ENCODE results near the gene HDDC3. TPM values are rescaled to one million over a fixed set of nuclear protein-coding genes. Genes with fewer than 3 reads are reported as not detected.
A peak's percentile ranks its signal among the peaks of the same experiment; 100 is the strongest.
"Not testable (repeated sequence)": the region's sequence is repeated elsewhere in the genome, so short reads cannot be mapped to it uniquely, and the experiment has no call there.

HDDC3 gene
- total RNA-seq, 2 donors from 2014 or later = 15.9 to 19.0 TPM

DNA sequence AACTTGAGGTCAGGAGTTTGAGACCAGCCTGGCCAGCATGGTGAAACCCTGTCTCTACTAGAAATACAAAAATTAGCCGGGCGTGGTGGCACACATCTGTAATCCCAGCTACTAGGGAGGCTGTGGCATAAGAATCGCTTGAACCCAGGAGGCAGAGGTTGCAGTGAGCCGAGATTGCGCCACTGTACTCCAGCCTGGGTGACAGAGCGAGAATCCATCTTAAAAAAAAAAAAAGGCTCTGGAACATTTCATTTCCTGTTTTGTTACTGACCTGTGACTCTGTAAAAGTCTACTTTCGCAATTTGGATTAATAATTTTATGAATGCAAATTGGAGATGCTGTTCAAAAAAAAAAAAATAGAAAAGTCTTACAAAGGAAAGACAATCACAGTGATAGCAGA, 4.2 kb downstream of the HDDC3 start:
- ATAC-seq (replicated peaks); H3K27me3 Mint-ChIP-seq; H3K9me3 Mint-ChIP-seq: not testable (repeated sequence)
- H3K27ac Mint-ChIP-seq = peak overlapping the region; percentile 22
- peaks cover 26% of the 10 kb centered on the region for H3K4me1 Mint-ChIP-seq
- H3K36me3 Mint-ChIP-seq (ENCODE audit: low read depth) = peaks cover 21% of the 10 kb centered on the region
- peak overlapping the region; percentile 83 for H3K4me3 Mint-ChIP-seq

DNA sequence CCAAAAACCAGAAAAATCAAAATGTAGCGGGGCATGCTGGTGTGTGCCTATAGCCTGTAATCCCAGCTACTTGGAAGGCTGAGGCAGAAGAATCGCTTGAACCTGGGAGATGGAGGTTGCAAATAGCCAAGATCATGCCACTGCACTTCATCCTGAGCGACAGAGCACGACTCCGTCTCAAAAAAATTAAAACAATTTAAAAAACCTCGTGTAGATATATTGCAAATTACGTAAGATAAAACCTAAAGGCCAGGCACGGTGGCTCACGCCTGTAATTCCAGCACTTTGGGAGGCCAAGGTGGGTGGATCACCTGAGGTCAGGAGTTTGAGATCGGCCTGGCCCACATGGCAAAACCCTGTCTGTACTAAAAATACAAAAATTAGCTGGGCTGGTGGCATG, 5.6 kb downstream of the HDDC3 start:
- not testable (repeated sequence) for H3K27ac Mint-ChIP-seq; H3K4me3 Mint-ChIP-seq; H3K27me3 Mint-ChIP-seq; ATAC-seq (replicated peaks); H3K9me3 Mint-ChIP-seq
- Mint-ChIP-seq H3K4me1 (peaks cover 25% of the 10 kb centered on the region), H3K36me3 (ENCODE audit: low read depth) (peaks cover 30% of the 10 kb centered on the region)

DNA sequence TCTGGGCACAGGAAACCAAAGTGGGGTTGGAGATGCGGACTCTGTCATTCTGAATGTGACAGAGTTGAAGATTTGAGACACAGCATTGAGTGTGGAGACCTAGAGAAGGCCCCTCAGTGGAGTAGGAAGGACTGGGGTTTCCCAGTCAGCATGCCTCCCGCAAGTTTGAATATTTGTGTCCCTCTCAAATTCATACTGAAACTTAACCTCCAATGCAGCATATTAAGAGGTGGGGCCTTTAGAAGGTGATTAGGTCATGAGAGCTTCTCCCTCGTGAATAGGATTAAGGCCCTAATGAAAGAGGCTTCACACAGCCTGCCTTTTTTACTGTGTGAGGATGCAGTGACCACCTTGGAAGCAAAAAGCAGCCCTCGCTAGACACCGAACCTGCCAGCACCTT, 8.0 kb downstream of the HDDC3 start:
- ATAC-seq (replicated peaks) = peak; percentile 76
- Mint-ChIP-seq H3K4me1 (peaks cover 22% of the 10 kb centered on the region), H3K4me3 (peak overlapping the region; percentile 63), H3K9me3 (no peaks in the 10 kb centered on the region), H3K27ac (peak overlapping the region; percentile 84), H3K36me3 (ENCODE audit: low read depth) (peaks cover 35% of the 10 kb centered on the region), H3K27me3 (no peaks in the 10 kb centered on the region)

DNA sequence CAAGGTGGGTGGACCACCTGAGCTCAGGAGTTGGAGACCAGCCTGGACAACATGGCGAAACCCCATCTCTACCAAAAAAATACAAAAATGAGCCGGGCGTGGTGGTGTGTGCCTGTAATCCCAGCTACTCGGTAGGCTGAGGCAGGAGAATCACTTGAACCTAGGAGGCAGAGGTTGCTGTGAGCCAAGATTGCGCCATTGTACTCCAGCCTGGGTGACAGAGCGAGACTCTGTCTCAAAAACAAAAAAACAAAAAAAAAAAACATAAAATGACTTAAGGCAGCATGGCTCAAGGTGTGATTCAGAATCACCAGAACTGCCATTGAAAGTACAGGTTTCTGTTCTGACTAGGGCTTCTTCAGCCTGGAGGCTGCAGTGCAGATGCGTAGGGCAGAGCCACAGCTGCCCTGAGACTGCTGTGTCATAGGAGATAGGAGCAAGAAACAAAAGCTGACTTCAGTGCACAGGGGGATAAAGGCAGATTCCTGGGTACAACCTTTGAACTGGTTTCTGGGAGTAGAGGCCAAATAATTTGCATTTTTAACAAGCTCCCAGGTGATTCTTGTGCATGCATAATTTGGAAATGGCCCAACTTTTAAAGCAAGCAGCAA, 9.5 kb downstream of the HDDC3 start:
- H3K36me3 Mint-ChIP-seq (ENCODE audit: low read depth) = peaks cover 51% of the 10 kb centered on the region
- peaks cover 22% of the 10 kb centered on the region for H3K4me1 Mint-ChIP-seq
- peak overlapping the region; percentile 63 for H3K4me3 Mint-ChIP-seq
- H3K9me3 Mint-ChIP-seq, H3K27me3 Mint-ChIP-seq: not testable (repeated sequence)
- H3K27ac Mint-ChIP-seq = peak overlapping the region; percentile 84
- peak; percentile 95 for ATAC-seq (replicated peaks)

DNA sequence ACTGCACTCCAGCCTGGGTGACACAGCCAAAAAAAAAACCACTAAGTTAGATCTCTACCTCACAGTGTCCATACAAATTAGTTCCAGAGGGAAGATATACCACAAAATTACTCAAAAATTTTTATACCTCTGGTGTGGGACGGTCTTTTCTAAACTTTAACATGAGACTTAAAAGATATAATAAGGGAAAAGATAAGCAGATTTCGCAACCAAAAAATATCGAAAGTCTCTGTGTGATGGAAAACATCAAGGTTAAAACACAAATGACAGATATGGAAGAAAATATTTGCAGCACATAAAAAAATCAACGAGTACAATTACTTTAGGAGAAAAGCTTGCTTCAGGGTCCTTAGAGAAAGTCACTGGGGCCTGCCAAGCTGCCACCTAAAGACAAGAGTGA, 10.5 kb downstream of the HDDC3 start:
- Mint-ChIP-seq H3K27ac (peak overlapping the region; percentile 84), H3K4me3 (no peak overlapping the region), H3K36me3 (ENCODE audit: low read depth) (peaks cover 60% of the 10 kb centered on the region), H3K4me1 (peaks cover 22% of the 10 kb centered on the region), H3K27me3 (no peaks in the 10 kb centered on the region), H3K9me3 (no peaks in the 10 kb centered on the region)
- no peak for ATAC-seq (replicated peaks)

DNA sequence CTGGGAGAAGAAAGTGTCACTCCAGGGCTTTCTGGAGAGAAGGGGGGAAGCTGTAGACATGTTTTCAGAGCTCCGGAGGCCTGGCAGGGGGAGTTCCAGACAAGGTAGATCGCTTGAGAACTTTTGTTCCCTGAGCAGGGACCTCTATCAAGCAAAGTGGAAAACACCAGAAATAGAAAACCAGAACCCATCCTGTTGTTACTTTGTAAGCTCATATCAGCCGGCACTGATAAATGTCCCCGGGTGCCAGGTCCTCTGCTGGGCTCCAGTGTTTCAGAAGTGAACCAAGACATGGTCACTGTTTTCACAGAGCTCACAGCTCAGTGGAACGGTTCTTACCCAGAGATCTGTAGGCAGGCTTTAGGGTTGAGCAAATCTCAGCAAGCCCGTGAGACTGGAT, 13.5 kb downstream of the HDDC3 start:
- peaks cover 90% of the 10 kb centered on the region for H3K36me3 Mint-ChIP-seq (ENCODE audit: low read depth)
- no peak overlapping the region for H3K4me3 Mint-ChIP-seq
- H3K4me1 Mint-ChIP-seq = peaks cover 10% of the 10 kb centered on the region
- no peaks in the 10 kb centered on the region for H3K9me3 Mint-ChIP-seq
- ATAC-seq (replicated peaks) = no peak
- H3K27me3 Mint-ChIP-seq = no peaks in the 10 kb centered on the region
- H3K27ac Mint-ChIP-seq = peak overlapping the region; percentile 50

DNA sequence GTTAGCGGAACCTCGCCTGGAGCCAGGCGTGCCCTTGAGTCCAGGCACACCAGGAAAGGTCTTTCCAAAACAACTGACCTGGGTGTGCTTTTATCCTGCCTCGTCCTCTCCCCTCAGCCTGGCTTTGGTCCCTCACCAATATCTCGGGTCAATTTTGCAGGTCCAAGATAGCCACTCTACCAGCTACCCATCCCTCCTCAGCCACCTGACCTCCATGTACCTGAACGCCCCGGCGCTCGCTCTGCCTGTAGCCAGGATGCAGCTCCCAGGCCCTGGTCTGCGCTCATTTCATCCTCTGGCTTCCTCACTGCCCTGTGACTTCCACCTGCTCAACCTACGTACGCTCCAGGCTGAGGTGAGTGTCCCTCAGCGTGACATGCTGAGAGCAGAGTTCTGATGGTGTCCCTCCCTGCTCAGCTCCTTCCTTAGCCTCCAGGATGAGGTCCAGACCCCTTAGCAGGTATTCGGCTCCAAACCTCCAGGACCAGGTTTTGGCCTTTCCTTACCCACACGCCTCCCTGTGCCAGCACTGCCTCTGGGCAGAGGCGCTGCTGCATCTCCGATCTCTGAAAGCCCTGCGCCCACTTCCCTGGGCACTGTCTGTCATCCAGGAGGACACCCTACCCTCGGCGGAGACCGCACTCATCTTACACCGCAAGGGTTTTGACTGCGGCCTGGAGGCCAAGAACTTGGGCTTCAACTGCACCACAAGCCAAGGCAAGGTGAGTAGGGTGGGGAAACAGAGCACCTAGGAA, 14.1 kb downstream of the HDDC3 start:
- H3K27me3 Mint-ChIP-seq = no peaks in the 10 kb centered on the region
- H3K36me3 Mint-ChIP-seq (ENCODE audit: low read depth) = peaks cover 97% of the 10 kb centered on the region
- no peaks in the 10 kb centered on the region for H3K9me3 Mint-ChIP-seq

DNA sequence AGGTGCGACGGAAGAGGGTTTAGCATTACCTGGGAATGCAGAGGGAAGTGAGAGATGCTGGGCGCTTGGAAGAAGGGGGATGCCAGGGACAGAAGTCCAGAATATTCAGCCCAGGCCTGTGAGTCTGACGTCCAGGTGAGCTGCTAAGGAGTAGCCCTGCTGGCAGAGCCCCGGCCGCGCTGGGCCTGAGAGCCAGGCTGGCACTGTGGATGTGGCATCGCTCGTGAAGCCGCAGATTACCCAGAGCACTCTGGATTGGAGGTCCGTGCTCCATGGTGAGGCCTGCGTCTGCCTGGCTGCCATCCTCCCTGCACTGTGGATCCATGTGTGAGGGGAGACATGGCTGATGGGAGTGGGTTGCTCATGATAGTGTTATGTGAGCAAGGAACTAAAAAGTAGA, 14.8 kb downstream of the HDDC3 start:
- H3K9me3 Mint-ChIP-seq = no peaks in the 10 kb centered on the region
- H3K4me1 Mint-ChIP-seq = peaks cover 4% of the 10 kb centered on the region
- no peak overlapping the region for H3K4me3 Mint-ChIP-seq
- ATAC-seq (replicated peaks) = no peak
- peaks cover 96% of the 10 kb centered on the region for H3K36me3 Mint-ChIP-seq (ENCODE audit: low read depth)
- H3K27me3 Mint-ChIP-seq = no peaks in the 10 kb centered on the region
- H3K27ac Mint-ChIP-seq = no peak overlapping the region

More for the DNA sequence above, 14.1 kb downstream of the HDDC3 start:
- no peak for ATAC-seq (replicated peaks)
- H3K4me3 Mint-ChIP-seq = no peak overlapping the region
- H3K27ac Mint-ChIP-seq = peak overlapping the region; percentile 50
- H3K4me1 Mint-ChIP-seq = peaks cover 9% of the 10 kb centered on the region

DNA sequence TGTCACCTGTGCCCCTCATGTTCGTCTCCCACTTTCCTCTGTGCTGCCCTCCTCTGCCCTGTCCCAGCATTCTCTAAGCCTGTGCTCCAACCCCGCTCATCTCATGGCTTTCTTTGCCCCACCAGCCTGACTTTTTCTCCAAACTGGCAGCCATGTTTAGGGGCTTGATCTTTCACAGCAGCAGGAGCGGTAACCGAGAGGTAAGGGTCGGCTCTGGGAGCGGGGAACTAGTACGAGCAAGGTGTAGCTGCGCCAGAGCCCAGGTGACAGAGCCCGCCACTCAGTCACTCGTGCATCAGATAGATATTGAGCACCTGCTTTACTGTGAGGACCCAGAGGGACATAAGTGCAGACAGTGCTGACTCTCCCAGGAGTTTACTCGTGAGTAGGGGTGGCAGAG, 15.9 kb downstream of the HDDC3 start:
- Mint-ChIP-seq H3K36me3 (ENCODE audit: low read depth) (peaks cover 98% of the 10 kb centered on the region), H3K27ac (no peak overlapping the region), H3K27me3 (no peaks in the 10 kb centered on the region), H3K9me3 (no peaks in the 10 kb centered on the region), H3K4me1 (peaks cover 4% of the 10 kb centered on the region), H3K4me3 (no peak overlapping the region)
- ATAC-seq (replicated peaks) = no peak

DNA sequence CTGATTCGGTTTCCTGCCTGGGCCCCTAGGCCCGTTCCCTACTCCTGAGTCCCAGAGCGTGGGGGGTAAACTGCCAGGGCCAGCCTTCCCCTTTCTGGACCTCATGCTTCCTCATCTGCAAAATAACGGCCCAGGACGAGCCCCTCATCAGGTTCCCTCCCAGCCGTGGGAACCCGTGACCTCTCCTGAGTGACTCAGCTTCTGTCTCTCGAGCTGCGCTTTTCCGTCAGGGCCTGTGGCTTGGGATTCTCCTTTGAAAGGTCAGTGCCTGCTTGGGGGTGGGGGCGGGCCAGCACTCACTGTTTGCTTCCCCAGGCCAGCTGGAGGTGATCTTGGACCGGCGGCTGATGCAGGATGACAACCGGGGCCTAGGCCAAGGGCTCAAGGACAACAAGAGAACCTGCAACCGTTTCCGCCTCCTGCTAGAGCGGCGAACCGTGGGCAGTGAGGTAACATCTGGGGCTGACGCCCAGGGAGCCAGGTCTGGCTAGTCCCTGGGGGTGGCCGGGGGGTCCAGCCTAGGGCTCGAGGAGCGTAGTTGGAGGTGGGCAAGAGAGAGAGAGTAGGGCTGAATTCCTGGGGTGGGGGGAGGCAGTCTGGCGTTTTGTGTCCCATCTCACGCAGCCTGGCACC, 16.4 kb downstream of the HDDC3 start:
- H3K36me3 Mint-ChIP-seq (ENCODE audit: low read depth) = peaks cover 98% of the 10 kb centered on the region
- no peak overlapping the region for H3K4me3 Mint-ChIP-seq
- ATAC-seq (replicated peaks) = no peak
- no peak overlapping the region for H3K27ac Mint-ChIP-seq
- H3K9me3 Mint-ChIP-seq = no peaks in the 10 kb centered on the region
- peaks cover 4% of the 10 kb centered on the region for H3K4me1 Mint-ChIP-seq
- no peaks in the 10 kb centered on the region for H3K27me3 Mint-ChIP-seq

DNA sequence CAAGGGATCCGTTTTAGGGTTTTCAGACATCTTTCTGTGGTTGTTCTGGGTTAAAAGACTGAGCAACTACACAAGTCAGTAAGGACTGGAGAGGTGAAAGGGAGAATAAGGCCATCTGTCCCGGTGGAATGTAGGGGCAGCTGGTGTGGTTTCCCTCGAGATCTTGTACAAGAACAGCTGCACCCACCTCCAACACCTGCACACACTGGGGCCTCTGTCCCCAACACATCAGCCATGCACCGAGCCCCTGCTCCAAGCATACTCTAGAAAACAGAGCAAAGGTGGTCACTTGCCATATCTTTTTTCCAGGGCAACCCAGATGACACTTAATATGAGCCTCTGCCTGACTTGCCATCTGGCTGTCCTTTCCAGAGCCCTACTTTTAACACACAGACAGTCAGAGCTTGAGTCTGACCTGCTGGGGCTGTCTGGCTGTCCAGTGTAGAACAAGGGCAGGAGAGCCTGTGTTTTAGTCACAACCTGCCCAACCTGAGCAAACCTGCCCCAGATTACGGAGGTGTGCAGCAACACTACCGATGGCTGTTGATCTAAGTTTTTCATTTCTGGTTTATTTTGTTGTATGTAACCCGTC, 17.0 kb downstream of the HDDC3 start:
- no peak for ATAC-seq (replicated peaks)
- H3K4me3 Mint-ChIP-seq = no peak overlapping the region
- H3K4me1 Mint-ChIP-seq = peaks cover 4% of the 10 kb centered on the region
- H3K36me3 Mint-ChIP-seq (ENCODE audit: low read depth) = peaks cover 98% of the 10 kb centered on the region
- no peak overlapping the region for H3K27ac Mint-ChIP-seq
- H3K9me3 Mint-ChIP-seq = no peaks in the 10 kb centered on the region
- no peaks in the 10 kb centered on the region for H3K27me3 Mint-ChIP-seq

DNA sequence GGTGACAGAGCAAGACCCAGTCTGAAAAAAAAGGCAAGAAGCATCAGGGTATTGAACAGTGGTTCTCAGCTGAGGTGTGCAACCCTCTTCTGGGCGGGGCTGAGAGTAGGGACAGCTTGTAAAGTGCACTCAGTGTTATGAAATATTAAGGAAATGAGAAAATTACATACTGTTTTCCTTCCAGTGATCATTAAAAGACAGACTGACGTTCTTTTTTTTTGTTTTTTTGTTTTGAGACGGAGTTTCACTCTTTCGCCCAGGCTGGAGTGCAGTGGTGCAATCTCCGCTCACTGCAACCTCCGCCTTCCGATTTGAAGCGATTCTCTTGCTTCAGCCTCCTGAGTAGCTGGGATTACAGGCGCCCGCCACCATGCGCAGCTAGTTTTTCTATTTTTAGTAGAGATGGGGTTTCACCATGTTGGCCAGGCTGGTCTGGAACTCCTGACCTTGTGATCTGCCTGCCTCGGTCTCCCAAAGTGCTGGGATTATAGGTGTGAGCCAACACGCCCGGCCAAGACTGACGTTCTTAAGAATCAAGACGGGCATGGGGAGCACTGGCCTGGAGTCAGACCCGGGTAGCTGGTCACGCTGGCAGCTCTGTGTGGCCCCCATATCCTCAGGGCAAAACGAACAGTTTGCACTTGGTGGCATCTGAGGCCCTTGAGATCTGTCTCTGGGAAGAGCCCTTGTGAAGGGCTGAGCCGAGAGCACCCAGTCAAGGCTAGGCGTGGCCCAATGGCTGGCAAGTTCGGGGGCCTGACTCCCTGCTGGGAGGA, 17.9 kb downstream of the HDDC3 start:
- no peak overlapping the region for H3K27ac Mint-ChIP-seq
- no peaks in the 10 kb centered on the region for H3K9me3 Mint-ChIP-seq
- no peaks in the 10 kb centered on the region for H3K27me3 Mint-ChIP-seq
- H3K4me3 Mint-ChIP-seq = no peak overlapping the region
- ATAC-seq (replicated peaks) = no peak
- no peaks in the 10 kb centered on the region for H3K4me1 Mint-ChIP-seq
- peaks cover 98% of the 10 kb centered on the region for H3K36me3 Mint-ChIP-seq (ENCODE audit: low read depth)

DNA sequence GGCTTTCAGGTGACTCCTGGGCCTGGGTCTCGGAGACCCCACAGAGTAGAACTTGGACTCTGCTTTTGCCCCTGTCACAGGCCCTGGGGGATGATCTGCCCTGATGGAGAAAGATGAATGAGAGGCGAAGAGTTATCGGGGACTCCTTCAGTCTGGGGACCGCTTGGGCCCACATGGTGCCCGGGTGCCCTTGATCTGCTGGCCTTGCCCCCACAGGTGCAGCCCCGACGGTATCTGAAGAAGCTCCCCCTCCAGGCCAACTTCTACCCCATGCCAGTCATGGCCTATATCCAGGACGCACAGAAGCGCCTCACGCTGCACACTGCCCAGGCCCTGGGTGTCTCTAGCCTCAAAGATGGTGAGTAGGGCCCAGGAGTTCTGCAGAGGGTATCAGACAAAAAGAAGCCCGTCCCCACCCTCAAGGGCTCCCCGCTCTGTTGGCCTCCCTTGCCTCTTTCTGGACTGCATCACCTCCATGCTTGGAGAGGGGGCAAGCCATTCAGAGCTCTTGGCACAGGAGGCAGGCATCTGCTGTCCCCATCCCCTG, 18.9 kb downstream of the HDDC3 start:
- Mint-ChIP-seq H3K4me1 (no peaks in the 10 kb centered on the region), H3K27ac (no peak overlapping the region), H3K9me3 (no peaks in the 10 kb centered on the region), H3K36me3 (ENCODE audit: low read depth) (peaks cover 98% of the 10 kb centered on the region), H3K4me3 (no peak overlapping the region), H3K27me3 (no peaks in the 10 kb centered on the region)
- no peak for ATAC-seq (replicated peaks)

DNA sequence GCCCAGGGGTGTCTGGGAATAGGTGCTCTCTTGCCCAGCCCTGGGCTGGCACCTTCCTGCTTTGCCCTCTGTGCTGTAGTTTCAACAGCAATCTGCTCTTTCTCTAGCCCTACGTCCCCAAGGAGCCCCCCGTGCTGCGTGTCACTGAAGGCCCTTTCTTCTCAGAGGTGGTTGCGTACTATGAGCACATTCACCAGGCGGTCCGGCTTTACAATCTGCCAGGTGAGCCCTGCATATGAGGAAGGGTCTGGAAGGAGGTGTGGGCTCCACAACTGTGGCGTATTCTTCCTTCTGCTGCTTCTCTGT, 19.6 kb downstream of the HDDC3 start:
- Mint-ChIP-seq H3K9me3 (no peaks in the 10 kb centered on the region), H3K4me1 (no peaks in the 10 kb centered on the region), H3K27ac (no peak overlapping the region), H3K36me3 (ENCODE audit: low read depth) (peaks cover 96% of the 10 kb centered on the region), H3K27me3 (no peaks in the 10 kb centered on the region), H3K4me3 (no peak overlapping the region)
- ATAC-seq (replicated peaks) = no peak
